GM21529 (cell line): ENCODE measurements around the gene STIMATE.

Experiments
- ATAC-seq: cut with Tn5 transposase; IDR thresholded peaks from one replicate; pipeline ENCODE4 v1.9.1; 2021; ENCODE audit not compliant: unreplicated experiment

STIMATE gene

DNA sequence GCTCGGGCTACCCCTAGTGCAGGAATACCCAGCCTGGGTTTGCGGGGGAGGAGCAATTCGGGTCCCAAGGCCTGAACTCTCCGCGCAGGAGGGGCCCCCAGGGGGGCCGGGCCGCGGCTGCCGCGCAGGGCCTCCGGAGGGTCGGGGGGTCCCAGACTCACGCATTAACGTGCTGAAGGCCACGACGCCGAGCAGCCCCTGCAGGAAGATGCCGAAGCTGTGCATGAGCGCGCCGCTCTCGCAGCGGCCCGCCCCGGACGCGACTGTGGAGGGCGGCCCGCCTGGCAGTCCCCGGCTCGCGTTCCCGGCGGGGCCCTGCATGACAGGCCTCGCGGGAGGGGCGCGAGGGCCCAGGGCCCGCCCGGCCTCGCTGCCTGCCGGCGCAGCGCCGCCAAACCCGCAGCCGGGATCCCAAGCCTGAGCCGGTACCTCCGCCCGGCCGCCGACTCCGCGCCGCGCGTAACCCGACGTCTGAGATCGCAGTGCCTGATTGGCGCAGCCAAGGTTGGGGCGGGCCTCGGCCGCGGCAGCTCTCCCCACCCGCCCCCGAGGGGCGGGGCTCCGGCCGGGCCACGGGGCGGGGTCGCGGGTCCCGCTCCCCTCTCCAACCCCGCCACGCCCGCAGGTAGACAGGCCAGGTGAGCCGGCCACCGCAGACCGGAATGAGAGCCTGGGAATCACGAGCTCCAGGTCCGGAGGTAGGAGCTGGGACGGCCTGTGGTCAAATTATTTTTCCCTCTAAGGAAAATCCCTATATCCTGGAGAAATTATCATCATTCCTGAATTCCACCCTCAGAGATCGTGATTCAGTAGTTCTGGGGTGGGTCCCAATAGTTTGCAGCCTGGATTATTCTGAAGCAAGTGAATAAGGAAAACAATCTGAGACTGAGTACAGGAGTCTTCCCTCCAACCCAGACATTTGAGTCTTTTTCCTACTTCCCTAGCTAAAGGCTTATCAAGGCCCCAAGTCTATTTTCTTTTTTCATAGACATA is at the start of gene STIMATE:
Gene STIMATE, minus strand, starts transcription at position 419 of the 993 bp plus-strand sequence. Its CDS starts 98 bp downstream, at position 321.
- ATAC-seq, result peak; percentile 92

DNA sequence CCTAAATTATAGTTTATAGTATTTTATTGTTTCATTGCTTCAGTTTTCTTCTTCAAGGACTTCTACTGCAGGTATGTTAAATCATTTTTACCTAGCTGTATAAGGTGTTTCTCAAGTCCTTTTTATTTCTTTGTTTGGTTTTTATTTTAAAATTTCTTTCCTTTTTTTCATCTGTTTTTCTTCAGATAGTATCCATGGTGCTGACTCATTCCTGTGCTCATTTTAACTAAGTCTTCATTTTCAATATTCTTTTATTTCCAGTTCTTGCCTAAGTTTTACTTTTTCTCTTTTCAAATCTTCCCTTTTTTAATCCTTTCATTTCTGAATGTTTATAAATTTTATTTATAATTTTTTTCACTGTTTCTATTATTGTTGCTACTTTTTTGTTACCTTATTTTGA is 42.3 kb upstream of the STIMATE start:
- ATAC-seq, result no peak

DNA sequence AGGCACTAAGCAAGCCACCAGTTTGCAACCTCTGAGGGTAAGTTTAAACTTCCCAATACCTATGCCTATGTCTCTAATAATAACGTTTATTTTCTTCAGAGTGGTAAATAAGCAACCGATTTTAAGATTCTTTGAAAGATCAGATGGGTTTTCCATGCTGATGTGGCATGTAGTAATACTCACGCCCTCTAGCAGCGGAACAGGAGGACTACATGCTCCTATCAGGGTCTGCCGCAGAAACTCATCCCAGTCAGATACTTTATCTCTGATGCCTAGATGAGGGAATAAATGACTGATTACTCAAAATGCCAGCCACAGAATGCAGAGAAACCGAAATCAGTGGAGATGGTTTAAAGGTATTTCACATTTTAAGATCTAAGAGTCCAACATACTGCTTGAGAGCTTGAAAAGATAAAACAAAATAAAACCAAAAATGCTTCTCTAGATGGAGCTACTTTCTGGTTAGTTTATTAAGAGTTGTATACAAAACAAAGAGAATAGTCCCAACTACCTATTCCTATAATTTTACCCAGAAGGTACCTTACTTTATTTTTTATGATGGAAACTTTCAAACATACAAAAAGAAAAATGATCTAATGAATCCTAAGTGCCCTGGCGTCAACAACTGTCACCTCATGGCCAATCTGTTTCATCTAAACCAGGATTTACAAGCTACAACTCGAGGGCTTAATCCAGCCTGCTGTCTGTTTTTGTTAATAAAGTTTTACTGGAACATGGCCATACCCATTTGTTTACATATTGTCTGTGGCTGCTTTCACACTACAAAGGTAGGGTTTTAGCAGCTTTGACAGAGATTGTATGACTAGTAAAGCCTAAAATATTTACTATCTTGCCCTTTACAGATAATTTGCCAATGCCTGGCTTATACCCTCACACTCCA is 37.5 kb upstream of the STIMATE start:
- ATAC-seq, result no peak

DNA sequence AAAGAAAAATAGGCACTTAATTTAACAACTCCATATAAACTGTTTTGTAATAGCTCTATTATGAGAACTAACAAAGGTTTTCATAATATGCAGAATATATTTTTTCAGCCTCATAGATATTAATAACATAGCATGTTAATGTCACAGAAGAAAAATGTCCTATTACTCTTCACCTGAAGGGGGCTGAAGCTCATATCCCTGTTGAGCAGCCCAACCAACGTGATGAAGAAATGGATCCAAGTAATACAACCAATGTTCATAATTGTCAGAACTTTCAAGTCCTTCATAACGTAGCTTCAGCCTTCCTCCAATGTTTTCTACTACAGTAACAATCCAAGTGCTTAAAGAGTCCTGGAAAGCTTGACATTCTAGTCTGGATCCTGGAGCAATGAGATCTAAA is 34.5 kb upstream of the STIMATE start:
- no peak for ATAC-seq

DNA sequence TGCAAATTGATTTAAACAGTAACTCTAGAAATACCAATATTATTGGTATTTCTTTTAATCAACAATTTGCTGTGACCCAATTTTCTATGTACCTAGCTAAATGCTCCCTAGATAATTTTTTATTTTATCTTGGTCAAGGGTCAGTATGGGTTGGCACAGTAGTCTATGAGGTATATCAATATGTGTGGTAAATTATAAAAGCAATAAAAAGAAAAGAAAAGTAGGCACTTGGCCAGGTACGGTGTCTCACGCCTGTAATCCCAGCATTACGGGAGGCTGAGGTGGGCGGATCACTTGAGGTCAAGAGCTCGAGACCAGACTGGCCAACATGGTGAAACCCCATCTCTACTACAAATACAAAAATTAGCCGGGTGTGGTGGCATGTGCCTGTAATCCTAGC is 34.0 kb upstream of the STIMATE start:
- ATAC-seq, result no peak

DNA sequence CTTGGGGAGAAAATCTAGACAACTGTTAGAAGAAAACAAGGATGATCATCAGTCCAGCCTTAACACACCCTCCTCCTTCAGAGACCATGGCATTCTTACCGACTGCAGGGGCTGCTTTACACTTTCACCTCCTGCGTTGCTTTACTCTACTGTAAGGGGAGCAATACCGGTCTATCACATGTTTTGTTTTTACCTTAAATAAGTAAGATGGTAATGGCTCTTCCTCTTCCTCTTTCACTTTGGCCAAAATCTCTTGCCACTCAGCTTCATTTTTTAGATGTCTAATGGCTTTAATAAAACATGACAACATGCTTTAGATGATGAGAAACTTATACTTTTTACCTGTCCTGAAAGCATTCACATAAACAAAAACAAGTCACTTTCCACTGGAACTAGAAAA is 33.4 kb upstream of the STIMATE start:
- no peak for ATAC-seq

DNA sequence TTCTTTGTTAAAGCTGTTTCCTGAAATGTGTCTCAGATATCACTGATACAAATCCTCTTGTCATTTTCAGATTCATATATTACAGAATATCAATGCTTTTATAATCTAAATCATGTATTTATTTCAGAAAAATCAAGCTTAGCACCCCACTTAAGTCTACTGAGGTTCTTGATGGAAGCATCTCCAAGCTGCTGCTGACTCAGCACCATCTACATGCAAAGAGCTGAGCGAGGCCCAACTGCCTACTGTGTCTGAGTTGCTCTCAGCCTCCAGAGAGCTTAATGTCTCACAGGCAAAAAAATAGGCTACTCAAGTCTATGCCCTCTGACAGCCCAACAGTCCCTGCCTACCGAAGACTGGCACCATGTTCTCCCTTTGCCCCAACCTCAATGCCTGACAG is 29.2 kb upstream of the STIMATE start:
- ATAC-seq, result no peak

DNA sequence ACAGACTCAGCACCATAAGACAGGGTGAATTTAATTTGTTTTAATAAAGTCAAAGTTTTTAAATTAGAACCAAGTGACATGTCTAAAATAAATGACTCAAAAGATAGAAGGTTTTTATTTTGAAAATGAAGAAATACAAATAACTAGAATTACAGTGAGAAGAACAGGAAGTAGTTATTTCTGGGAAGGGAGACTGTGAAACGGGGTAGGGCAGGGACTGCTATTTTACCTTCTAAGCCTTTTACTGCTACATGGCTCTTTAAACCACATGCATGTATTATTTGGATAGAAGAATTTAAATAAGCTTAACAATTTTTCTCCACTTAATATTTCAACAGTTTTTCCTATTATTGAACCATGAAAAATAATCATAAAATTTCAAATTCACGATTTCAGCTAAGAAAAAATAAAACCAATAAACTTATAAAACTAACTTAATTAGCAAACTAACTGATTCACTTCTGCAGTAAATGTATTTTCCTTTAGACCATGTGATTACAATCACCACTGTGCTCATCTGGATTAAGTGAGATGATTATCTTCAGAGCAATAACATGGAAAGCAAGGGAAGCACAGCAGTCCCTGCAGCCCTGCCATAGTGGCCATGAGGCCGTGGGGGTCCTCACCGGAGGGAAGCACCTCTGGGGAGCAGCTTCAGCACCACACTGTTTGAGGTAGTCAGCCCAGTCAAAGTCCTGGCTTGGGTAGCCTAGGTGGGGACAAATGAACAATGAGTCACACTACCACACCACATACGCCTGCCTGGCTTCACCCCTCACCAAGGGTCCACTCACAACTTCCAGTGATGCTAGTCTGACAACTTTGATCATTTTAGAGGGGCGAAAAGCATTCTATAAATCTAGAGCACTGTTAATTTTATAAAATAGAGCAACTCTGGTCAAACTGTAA is 28.3 kb upstream of the STIMATE start:
- ATAC-seq, result no peak

DNA sequence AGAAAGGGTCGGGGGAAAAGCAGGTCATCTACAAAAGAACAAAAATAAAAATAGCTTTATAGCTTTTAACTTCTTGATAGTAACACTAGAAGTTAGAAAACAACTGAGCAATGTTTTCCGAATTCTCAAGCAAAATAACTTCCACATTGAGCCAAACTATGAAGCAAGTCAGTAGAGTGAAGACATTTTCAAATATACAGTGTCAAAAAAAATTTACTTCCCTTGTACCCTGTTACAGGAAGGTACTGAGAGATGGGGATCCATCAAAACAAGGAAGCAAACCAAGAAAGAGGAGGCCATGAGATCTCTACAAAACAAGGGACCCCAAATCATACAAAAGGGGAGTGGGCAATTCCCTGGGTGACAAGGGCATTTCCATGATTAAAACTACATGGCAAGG is 26.6 kb upstream of the STIMATE start:
- no peak for ATAC-seq

DNA sequence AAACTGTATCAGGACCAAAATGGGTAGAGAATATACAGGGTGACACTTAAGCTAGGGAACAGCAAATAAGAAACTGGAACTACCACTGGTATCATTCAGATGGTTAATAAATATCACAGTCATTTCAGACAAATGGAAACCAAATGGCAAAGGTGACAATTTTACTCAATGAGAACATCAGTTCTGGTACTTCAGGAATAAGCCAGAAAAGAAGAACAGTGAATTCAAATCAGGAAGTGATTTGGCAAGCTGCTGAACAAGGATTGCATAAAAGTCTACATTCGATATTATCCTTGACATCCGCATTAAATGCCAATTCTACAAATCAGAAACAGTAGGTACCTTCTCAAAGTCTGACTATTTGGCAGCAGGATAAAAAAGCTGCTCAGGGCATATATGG is 23.5 kb upstream of the STIMATE start:
- ATAC-seq, result no peak

DNA sequence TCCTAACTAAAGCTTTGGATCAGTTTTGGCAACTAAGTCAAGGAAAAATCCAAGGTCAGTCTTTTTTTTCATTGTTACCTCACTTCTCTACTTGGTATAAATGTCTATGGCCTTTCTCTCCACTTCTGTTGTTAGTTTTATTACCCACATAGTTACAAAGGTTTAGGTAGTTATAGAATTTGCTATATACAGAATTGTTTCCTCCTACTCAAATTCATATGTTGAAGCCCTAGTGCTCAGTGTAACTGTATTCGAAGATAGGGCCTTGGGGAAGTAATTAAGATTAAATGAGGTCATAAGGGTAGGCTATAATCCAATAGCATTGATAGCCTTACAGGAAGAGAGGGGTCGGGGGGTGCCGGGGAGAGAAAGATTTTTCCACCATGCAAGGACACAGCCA is 19.7 kb upstream of the STIMATE start:
- ATAC-seq, result no peak

DNA sequence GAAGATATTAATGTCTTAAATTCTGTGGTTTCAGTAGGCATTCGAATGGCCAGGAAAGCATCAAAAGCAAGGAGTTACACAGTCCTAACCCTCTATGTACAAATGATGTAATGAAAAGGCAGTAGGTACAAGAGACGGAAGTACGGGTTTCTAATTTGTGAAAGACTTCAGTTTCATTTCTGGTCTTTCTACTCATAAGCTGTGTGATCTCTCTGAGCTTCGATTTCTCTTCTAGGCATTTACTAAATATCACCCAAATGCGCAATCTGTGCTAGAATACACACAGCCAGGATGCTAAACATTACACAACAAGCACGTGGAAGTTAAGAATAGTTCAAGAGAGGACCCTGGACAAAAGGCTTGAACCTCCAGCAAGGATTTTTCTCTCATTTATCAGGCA is 17.9 kb upstream of the STIMATE start:
- no peak for ATAC-seq

DNA sequence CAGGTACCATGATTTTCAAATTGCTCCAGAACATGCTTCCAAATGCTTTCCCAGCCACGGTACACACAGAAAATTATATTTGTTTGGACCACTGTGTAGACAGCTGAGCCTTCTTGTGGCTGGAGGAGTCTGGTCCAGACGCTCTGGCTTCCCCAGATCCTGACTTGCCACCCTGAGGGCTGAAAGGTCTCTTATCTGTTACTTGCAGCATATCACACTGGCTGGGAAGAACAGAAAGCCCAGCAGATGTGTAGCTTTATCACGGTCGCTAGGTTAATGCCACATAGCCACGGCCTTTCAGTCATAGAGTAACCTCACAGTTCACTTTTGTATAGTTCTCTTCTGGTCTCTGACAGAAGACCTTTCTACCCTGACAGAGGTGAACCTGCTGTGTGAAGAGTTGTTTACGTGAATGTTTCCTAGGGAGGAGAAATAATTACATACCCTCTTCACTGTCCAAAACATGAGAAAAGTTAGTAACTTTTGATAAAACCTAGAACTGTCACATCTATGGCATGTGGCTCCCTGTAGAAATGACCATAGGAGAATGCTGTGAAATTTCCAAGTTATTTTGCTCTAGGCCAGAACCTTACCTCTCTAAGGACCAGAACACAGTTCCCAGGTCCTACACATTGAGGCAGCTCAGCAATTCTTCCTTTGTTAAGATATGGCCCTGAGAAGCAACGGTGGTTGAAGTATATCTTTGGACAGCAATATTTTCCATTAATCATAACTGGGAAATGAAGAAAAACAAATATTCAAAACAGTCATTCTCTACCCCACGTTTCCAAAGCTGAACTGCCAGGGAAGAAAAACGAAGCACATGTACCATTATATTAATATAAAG is 15.8 kb upstream of the STIMATE start:
- ATAC-seq, result no peak

DNA sequence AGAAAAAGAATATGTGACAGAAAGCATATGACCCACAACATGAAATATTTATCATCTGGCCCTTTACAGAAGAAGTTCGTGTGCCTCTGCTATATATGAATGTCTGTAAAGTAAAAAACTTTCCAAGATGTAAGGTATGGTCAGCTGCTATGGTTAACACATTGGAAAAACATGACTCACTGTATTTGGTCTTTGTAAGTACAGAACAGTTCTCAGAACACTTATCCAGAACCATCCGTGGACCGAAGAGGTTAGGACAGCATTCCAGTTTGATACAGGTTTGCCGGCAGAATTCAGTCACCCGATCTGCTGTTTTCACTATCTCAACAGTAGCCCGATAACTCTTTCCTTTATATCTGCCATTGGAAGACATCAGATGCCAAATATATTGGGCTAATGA is 13.5 kb upstream of the STIMATE start:
- ATAC-seq, result no peak

DNA sequence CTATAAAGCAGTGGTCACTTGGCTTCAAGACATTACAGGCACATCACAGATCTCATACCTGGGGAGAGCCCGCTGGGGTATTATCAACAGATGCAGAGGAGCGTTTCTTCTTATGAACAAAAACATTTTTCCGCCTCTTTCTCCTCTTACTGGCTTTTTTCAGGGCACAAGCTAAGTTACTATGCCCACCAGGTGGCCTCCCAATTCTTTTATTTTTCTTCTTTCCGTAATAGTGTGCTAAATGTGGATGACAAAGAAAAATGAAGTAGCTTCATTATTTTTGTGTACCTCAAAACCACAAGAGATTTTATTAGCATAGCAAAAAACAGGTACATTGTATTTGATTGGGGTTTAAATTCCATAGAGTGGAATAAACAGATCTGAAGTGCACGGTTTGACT is 10.1 kb upstream of the STIMATE start:
- no peak for ATAC-seq

DNA sequence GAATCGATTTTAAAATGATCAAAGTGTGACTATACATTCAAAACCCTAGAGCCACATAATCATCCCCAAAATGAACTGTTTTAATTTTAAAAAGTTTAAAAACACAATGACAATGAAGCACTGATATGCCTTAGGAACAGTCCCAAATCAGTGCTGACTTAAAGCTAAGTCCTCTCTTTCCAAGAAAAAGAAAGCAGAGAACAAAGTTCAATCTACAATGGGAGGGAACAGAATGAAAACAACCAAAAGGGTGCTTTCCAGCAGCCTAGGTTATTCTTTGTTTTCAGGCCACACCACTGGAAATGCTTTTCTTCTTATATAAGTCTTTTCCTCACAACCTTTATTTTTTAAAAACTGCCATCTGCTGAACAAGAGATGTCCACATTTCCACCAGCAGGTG is 7.2 kb upstream of the STIMATE start:
- no peak for ATAC-seq

DNA sequence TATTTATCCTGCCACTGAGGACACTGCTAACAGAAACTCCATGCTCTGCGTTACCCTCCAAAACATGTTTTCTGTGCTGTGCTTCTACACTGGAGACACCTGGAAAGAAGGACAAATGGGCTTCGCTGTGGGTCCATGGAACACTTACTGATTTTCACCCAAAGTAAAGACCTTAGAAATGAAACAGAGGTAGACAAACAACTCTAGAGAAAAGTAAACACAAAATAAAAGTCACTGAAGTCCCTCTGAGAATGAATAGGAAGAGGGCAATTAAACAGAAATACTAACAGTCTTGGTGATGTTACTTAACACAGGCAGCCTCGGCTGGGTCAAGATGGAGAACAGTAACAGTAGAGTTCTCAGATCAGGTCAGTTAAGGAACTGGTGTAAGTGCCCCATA is 6.7 kb upstream of the STIMATE start:
- ATAC-seq, result no peak

DNA sequence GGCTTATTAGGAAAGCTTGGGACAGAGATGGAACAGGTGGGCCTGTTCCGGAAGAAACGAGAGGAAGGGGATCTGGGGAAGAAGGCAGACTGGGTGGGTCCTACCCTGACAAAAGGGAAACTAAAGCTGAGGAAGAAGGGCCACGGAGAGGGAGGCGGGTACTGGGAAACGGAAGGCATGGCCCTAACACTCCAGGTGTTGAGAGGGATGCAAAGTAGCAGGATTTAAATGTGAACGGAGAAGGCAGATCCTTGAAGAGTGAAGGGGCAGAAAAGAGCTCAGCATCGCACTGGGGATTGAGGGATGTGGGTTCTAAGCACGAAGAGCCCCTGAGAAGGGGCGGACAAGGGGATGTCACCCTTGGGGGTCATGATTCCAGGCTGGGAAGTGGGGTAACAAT is 735 bp downstream of the STIMATE start:
- ATAC-seq, result no peak

DNA sequence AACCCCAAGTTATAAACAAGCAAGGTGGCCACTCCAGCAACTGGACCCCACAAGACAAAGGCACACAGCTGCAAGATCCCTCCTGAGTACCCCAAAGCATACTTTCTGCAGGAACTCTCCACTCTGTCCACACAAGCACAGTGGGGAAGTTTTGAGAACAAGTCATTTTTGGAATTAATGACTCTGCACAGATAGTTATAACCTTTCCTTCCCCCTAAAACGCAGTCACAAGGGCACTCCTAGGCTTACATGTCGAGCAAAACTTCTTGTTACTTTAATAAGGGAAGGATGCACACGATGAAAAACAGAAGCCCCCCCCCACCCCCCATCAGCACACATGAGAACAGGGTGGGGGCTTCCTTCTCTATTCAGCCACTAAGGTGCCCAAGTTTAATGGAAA is 1.2 kb downstream of the STIMATE start:
- no peak for ATAC-seq

DNA sequence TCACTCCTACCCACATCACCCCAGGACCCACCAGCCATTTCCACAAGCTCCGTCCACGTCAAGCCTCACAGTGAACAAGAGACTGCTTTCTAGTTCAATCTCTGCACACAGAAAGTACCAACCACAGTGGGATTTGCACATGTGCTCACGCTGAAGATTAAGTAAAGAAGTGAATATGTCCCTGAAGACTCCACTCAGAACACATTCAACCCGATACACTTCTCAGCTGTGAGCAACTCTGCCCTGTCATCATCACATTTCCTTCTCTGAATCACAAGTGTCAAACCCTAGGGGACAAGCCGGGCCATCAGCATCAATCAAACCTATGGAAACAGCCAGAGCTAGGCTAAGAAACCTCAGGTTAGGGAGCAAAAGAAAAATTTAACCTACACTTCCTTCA is 1.9 kb downstream of the STIMATE start:
- no peak for ATAC-seq
